ENCODE data around the gene ZBED4.
A peak's percentile ranks its signal among the peaks of the same experiment; 100 is the strongest.

The ZBED4 gene

DNA sequence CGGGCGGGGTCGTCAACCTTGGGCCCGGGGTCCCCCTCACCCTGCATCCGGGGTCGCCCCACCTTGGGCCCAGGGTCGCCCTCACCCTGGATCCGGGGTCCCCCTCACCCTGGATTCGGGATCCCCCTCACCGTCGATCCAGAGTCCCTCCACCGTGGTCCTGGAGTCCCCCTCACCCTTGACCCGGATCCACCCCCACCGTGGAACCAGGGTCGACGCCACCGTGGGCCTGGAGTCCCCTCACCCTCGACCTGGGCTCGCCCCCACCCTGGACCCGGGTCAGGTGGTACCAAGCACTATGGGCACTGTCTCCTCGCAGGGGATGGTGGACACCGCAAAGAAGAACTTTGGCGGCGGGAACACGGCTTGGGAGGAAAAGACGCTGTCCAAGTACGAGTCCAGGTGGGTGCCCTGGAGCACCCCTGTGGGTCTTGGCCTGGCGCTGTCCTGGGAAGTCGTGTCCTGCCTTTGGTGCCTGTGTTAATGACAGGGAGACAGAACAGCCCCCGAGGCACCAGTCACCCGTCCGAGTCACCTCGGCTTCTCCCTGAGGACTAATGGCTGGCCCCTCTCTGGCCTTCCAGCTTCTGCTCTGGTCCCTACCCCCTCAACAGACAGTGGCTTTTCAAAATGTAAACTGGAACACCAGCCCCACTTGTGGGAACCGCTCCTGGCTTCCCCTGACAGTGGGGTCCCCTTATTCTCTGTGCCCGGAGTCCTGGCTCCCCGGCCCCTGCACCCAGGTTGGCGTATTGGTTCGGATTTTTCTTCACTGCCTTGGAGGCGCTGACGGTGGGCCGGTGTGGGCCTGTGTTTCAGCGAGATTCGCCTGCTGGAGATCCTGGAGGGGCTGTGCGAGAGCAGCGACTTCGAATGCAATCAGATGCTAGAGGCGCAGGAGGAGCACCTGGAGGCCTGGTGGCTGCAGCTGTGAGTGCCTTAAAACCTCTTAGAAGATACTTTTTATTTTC lies 65.6 kb downstream of the ZBED4 start:
- H3K4me3 ChIP-seq = peak overlapping the region; percentile 97
- no peak for DNase-seq (ENCODE audit: low spot score)
- no peak for TF ChIP-seq CTCF (IDR thresholded peaks at IDR 0.05)
- peak overlapping the region; percentile 54 to 95 for H3K27ac ChIP-seq

- no peak for TF ChIP-seq CTCF (IDR thresholded peaks at IDR 0.05)
- no peak overlapping the region for H3K27ac ChIP-seq
- no peak overlapping the region for H3K4me3 ChIP-seq
- no peak for DNase-seq (ENCODE audit: low spot score)
Measured at GRCh38 chr22:49920859-49921258, 67.2 kb downstream of the ZBED4 start.

- TF ChIP-seq CTCF (IDR thresholded peaks at IDR 0.05) = no peak
- Histone ChIP-seq H3K4me3 (no peak overlapping the region), H3K27ac (no peak overlapping the region)
- no peak for DNase-seq (ENCODE audit: low spot score)
Measured at GRCh38 chr22:49921508-49922278, 68.0 kb downstream of the ZBED4 start.

GRCh38 chr22:49922484-49922883 lies 68.8 kb downstream of the ZBED4 start:
- no peak overlapping the region for H3K27ac ChIP-seq
- no peak for TF ChIP-seq CTCF (IDR thresholded peaks at IDR 0.05)
- no peak for DNase-seq (ENCODE audit: low spot score)
- no peak overlapping the region for H3K4me3 ChIP-seq

DNA sequence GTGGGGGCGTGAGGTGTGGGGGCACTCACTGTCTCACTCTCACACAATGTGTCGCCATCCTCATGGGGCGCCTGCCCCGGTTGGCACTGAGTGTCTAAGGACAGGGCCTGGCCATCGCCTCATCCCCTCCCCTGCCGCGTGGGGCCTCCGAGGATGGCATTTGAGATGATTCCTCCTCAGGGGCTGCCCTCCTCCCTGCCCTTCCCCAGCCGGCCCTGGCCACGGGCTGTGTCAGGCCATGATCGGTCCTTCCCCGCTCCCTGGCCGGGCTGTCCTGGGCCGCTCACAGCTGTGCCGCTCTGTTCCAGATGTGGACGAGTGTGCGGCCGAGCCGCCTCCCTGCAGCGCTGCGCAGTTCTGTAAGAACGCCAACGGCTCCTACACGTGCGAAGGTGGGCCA lies 69.3 kb downstream of the ZBED4 start:
- no peak for TF ChIP-seq CTCF (IDR thresholded peaks at IDR 0.05)
- H3K4me3 ChIP-seq = no peak overlapping the region
- no peak for DNase-seq (ENCODE audit: low spot score)

DNA sequence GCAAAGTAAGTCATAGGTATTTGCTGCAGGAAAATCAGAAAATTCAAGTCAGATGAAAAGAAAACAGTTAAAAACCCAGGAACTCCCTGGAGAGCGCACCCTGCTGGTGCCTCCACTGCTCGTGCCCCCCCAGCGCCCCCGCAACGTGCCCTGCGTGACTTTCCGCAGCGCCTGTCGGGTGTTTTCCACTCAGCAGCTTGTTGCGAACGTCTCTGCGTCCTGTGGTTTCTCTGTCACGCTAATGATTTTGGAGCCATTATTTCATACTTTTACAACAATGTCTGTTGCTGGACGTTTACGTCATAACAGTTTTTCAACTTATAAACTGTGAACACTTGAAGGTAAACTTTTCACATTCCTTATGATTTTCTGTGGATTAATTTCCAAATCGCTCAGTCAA lies 69.8 kb downstream of the ZBED4 start:
- H3K27ac ChIP-seq = no peak overlapping the region
- H3K4me3 ChIP-seq = no peak overlapping the region
- no peak for TF ChIP-seq CTCF (IDR thresholded peaks at IDR 0.05)
- DNase-seq (ENCODE audit: low spot score) = no peak

More for the DNA sequence above, 69.3 kb downstream of the ZBED4 start:
- H3K27ac ChIP-seq = no peak overlapping the region

All from coronary artery (tissue), 2 donors.